Right ventricle myocardium superior (tissue), 1 donor: ENCODE results near the gene FAM217A. TPM values are rescaled to one million over a fixed set of nuclear protein-coding genes. Genes with fewer than 3 reads are reported as not detected.
"Not testable (repeated sequence)": the region's sequence is repeated elsewhere in the genome, so short reads cannot be mapped to it uniquely, and the experiment has no call there.

Experiments
- ATAC-seq: fragments of 200-7000 bp; cut with Tn5 transposase; one replicate; pipeline ENCODE4 v1.9.1; 2020; ENCODE audit warnings: mild to moderate bottlenecking; ENCODE audit not compliant: poor library complexity
- DNase-seq: peaks from one replicate; pipeline ENCODE4 v3.0.0-alpha.2; 2020
- intact Hi-C: fragments of 100-400 bp; cut with DNase I; formaldehyde crosslinking; loops from one replicate; pipeline ENCODE4 v1.11.2; 2022
- long read RNA-seq: library from polyadenylated mRNA; unstranded; transcript quantifications from one replicate; pipeline ENCODE4 v2.0.0, GENCODE V29; 2021
- total RNA-seq: library from RNA; stranded (reverse); fragmentation: NEBNext Ultra II Directional; extraction: Animal tissue kit (Norgen Biotek cat#: 25700); gene quantifications from one replicate; pipeline ENCODE4 v1.2.1, GENCODE V29; 2021
- donor health status: DM: no; HTN: yes; CAD: no; lungs with severe emphysema.

The FAM217A gene, protein sequence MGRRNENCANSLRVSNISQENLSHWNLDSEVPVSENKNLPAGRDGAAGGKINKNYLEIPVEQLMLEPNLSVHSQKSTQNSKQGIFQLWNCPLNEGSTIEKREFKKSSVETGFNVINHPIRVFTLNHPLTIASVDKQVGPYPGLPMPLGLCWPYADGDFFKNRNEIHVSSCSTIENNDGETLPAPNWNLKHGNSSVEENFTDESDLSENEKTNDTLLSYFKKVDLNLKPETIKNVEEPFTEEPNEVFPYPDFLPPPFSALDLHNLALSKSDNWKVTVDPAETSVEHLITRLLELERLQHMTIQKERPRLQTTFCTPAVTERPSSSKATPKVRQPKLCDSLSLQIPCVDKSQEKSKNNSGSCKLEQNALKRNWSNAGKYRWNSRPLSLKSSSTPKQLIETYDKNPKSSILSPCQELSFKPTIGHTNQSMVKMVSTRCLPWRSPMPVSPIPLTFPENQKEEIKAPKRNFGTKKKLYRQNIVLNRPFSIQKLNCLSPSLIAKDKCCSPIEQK
- total RNA-seq, result not detected
- long read RNA-seq, result 0 reads

DNA sequence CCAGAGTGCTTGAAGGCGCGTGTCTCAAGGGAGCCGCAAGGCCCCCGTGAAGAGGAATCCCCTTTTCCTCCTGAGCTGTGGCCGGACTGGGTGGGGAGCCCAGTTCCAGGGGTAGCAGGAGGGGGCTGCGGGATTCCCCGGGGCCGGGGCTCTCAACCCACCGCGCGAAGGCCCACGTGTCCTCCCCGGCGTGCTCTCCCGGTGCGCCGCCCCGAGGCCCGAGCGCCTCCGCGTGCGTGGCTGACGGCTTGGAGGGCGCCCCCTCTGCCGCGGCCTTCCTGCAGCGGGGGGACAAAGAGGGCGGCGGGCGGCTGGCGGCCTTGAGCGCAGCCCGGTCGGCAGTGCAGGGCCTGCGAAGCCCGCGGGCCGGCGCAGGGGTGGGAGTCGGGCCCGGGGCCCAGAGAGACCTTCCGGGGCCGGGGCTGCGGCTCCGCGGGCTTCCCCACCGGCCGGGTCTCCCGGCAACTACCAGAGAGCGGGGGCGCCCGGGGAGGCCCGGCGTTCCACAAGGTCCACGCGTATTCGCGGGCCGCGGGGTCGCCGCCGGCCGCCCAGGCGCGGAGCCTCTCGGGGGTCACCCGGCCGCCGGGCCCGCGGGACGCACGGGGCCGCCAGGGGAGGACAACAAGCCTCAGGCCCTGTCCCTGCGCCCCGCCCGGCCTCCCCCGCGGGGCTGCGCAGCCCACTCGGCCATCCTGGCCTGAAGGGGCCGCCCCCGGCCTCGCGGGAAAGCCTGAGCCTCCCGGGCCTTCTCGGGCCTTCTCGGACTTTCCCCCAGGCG lies at the start of gene FAM217A:
Gene FAM217A (minus strand): TSS at position 447 of the 781 bp plus-strand sequence. CDS start 1,723 bp downstream, outside the sequence.
- DNase-seq (no peak), ATAC-seq (no peak)
- intact Hi-C loops, result no loop called here

DNA sequence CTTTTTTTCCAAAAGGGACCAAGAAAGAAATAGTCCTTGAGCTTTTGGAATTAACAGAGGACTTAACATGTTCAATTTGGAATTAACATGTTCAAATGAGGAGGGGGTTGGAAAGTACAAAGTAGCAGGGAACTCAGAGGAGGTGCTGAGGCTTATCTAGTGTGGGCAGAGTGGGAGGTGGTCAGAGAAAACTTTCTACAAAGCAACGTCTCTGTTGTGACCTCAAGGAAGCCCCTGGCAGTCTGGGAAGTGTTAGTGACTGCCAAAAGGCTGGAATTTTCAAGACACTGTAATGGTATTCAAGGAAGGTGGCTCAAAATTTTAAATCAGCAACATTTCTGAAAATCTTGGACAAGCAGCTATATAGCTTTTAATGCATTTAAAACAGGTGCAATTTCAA lies 49.1 kb upstream of the FAM217A start:
- DNase-seq (no peak), ATAC-seq (no peak)
- intact Hi-C loops, result loop anchor here (10.0 kb wide), 1 partner anchor 63 kb away; no protein-coding TSS in a partner anchor

DNA sequence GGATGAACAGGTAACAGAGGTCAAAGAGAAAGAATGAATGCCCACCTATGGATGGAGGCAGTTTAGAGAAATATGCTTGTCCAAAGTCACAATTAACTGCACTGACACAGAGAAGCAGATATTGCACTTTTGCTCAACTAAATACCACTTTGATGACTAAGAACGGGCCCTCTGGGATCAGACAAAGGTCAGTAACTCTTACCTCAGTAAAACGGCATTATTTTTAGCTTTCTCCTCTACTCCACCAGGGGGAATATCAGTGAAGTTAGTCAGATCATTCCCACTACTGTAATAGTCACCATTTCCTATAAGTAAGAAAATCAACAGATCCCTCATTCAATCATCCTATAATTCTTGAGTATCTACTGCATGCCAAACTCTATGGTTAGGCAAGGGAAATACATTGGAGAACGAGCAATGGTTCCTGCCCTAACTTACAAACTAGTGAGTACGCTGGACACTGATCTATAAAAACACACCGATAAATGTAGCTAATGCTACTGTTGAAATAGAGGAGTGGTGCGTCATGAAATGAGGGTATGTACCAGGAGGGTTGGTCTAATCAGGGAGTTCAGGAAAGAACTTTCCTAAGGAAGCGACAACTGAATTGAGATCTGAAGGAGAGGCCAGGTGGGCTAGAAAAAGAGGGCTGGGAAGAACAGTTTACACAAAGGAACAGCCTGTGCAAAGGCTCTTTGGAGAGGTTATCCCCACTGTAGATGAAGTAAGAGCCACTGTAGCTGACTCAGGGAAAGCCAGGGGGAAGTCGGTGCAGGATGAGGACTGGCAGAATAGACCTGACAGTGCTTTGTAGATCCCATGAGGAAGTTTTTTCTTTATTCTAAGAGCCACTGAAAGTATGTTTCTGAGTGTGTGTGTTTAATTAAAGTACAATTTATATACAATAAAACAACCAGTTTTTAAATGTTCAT lies 47.3 kb upstream of the FAM217A start:
- DNase-seq (no peak), ATAC-seq (peak; percentile 63)
- intact Hi-C loops, result loop anchor here (10.0 kb wide), 1 partner anchor 61 kb away; no protein-coding TSS in a partner anchor

DNA sequence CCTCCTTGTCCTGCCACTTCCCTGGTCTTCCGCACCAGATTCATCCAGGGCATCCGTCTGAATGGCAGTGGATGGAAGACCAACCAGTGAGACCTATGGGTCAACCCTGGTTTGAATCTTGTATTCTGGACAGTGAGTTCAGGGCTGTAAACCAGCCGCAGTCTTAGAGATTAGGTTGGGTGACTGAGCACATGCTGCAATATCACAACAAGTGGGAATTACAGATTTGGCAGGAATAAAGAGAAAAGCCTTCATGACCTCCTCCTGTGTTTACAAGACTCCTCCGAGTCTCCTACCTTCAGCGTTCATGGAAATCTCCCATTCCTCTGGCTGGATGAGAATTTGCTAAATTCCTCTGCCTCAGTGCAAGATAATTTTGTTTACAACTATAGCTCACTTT lies 46.6 kb upstream of the FAM217A start:
- ATAC-seq, result peak; percentile 20
- no peak for DNase-seq
- intact Hi-C loops, result loop anchor here (10.0 kb wide), 1 partner anchor 61 kb away; no protein-coding TSS in a partner anchor

DNA sequence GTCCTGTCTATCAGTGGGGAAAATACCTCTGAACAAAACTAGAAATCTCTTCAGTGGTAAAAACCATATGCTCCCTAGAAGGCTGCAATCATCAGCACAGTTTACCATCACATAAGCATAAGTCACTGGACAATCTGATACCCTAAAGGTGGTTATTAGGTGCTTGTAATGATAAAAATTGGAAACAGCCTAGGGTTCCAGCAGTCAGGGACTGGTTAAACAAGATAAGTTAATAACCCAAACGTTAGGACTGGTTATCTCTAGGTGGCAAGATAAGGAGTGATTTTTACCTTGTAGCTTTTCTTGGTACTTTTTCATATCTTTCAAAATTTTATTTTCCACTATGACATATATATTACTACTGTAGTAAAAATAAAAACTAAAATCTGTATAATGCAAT lies 45.4 kb upstream of the FAM217A start:
- intact Hi-C loops, result loop anchor here (10.0 kb wide), 1 partner anchor 60 kb away; no protein-coding TSS in a partner anchor
- ATAC-seq (no peak), DNase-seq (no peak)

DNA sequence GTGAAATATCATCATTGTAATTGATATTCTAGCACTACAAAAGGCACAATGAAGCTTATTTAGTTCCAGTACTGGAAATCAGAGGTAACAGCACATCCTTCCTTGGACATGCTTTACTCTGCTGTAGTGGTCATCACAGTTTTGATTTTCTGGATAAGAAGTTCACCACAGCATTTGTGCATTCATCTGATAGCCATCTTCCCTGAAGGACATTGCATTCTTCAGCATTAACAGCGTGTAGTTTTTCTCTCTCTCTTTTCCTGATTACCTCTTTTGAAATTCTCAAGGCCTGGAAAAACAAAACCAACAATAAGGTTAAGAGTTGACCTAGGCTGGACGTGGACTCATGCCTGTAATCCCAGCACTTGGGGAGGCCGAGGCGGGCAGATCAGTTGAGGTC lies 36.8 kb upstream of the FAM217A start:
- no peak for DNase-seq
- no peak for ATAC-seq
- intact Hi-C loops, result no loop called here

DNA sequence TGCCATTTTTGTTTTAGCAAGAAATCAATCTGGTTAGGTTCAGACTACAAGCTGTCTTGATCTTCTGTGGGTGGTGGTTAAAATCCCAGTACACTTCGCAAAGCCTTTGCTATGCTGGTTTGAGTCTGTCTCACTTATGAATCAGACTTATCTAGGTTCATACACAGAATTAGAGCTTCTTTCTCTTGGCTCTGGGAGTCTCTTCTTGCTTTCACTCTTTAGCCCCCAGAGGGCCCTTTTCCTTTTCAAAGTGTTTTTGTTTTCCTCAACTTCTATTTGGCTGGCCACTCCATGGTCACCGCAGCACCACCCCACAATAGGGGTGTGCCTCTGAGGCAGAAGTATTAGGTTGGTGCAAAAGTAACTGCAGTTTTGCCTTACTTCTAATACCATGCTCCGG lies 35.2 kb upstream of the FAM217A start:
- ATAC-seq (no peak), DNase-seq (no peak)
- intact Hi-C loops, result no loop called here

DNA sequence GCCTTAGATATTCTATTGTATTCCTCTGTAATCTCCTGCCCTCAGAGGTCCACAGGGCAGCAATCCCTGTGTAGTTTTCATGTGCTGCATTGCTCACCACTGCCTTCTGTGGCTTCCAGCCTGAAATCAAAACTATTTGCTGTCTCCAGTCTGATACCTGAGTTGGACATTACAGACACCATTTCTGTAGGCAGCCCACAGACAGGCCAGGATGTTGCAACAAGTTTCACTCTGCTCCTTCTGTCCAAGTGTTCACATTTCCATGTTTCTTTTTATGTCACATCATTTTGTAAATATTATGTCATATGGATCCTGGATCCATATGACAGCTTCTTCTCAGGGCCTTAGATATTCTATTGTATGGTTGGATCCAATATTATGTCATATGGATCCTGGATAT lies 34.7 kb upstream of the FAM217A start:
- DNase-seq (no peak), ATAC-seq (no peak)

DNA sequence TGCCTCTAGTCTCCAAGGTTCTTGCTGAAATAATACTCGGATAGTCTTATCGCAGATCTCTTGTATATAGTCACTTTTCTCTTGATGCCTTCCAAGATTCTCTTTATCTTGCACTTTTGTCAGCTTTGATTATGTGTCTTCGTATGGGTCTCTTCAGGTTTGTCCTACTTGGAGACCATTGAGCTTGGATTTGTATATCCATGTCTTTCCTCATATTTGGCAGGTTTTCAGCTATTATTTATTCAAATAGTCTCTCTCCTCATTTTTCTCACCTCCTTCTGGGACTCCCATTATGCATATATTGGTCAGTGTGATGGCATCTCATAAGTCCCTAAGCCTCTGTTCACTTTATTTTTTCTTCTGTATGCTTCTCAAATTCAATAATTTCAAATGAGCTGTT lies 33.4 kb upstream of the FAM217A start:
- no peak for ATAC-seq
- intact Hi-C loops, result no loop called here

More for the DNA sequence above, 34.7 kb upstream of the FAM217A start:
- intact Hi-C loops, result no loop called here

DNA sequence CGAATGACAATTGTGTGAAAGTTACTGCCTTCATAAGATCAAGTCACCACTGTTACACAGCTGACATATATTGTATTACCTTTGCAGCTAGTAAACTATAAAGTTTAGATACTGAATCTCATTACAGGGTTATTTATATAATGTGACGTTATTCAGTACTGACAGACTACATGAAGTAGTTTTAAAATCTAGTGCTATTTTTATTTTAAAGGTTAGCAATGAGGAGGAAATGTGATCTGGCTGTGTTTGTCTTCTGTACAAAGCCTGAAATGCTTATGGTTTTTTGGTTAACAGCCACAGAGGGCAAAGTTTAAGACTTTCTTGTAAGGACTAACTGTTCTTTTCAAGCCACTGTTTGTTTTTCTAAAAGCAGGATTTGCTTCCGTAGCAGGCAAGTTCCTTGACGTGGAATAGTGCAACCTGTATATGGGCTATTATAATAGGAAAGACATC lies 30.5 kb upstream of the FAM217A start:
- DNase-seq, intact Hi-C loops: not testable (repeated sequence)
- peak; percentile 71 for ATAC-seq

More for the DNA sequence above, 33.4 kb upstream of the FAM217A start:
- no peak for DNase-seq

DNA sequence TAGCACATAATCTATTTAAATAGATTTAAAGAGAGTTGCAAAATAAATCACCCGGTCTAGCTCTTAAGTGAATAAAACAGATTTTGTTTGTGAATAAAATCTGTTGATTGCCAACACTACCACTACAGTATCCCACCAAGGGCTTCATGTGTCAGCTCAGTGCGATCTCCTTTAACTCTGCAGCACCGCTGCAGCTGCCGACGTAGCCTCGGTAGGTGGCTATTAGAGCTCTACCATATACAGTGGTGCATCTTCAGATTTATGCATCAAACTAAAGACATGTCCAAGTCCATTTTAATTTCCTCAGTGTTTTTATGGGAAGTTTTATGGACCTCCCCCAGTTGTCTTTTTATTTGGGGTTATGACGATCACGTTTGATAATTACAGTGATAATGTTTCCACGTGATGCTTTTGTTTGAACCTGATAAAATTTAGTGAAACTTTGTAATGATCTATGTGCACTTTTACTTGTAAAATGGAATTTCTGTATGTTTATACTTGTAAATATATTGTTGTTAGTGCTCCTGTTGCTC lies 29.7 kb upstream of the FAM217A start:
- DNase-seq (no peak), ATAC-seq (no peak)
- intact Hi-C loops, result no loop called here

DNA sequence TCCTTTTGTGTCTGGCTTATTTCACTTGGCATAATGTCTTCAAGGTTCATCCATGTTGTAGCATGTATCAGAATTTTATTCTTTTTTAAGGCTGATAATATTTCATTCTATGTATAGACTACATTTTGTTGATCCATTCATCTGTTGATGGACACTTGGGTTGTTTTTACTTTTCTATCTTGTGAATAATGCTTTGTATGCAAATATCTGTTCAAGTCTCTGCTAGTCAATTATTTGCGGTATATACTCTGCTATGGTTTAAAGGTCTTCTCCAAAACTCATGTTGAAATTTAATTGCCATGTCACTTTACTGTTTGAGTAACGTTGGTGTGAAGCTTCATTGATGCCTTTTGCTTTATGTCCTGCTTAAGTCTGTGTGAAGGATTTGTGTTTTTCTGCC lies 28.9 kb upstream of the FAM217A start:
- ATAC-seq, result no peak

DNA sequence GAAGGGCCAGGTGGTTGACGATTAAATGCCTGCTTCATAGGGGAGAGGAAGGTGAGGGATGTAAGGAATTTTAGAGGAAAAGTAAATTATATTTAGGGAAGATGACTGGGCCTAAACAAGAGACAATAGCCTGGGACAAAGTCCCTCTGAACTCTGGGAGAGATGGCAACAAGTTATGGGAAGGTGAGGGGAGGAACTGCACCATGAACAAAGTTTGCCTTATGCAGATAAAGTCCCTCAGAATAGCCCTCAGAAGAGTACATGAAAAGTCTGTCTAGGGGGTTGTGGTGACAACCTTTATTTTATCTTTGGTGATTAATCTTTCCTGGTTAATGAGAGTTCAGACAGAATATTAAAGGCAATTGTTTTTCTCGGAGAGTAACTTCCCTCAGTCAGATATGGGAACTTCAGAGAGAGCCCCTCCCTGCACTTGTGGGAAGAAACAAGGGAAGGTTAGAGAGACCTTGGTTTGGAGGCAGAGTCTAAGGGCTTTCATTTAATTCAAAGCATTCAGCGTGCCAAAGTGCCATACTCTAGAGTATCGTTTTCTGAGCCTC lies 27.1 kb upstream of the FAM217A start:
- intact Hi-C loops, result no loop called here
- DNase-seq (no peak), ATAC-seq (no peak)

More for the DNA sequence above, 28.9 kb upstream of the FAM217A start:
- DNase-seq, result no peak
- intact Hi-C loops, result no loop called here

DNA sequence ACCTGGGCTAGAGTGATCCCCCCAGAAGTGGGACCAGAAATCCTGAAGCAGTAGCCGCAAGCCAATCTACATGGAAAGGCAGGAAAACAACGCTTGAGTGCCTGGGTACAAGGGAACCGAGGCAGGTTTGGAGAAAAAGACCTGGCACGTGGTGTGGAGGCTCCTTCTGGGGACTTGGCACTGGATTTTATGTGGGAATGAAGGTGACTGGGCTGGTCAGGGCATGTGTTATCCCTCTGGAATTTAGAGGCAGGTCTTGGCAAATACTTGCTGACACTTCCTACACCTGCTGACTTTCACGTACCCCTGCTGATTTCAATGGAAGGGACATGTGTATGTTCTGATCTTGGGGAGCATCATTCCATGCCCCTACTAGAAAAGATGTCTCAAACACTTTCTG lies 25.0 kb upstream of the FAM217A start:
- ATAC-seq (no peak), DNase-seq (no peak)
- intact Hi-C loops, result no loop called here

DNA sequence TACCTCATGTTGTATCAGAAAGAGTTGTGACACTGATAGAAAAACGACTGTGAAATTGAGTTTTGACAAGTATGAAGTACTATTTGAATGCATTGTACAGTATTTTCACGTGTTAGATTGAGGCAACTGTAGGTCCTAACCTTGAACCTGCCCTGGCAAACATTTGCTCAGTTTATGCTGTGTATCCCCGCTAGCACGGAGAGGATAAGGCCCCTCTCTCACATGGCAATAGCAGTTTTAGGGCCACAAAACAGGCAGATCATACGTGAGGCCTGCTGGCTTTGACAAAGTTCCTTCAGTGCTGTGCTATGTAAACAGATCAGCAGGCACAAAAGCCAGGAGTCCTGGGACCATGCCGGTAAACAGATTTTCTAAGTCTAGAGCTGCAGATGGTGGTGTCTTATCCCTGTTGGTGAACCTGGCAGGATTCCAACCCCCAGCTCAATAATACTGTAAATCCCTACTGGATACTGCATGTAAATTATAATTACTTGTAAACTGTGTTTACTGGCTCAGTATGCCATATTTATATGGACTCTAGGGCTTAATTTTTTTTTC lies 23.8 kb upstream of the FAM217A start:
- intact Hi-C loops, result no loop called here
- ATAC-seq (no peak), DNase-seq (no peak)

DNA sequence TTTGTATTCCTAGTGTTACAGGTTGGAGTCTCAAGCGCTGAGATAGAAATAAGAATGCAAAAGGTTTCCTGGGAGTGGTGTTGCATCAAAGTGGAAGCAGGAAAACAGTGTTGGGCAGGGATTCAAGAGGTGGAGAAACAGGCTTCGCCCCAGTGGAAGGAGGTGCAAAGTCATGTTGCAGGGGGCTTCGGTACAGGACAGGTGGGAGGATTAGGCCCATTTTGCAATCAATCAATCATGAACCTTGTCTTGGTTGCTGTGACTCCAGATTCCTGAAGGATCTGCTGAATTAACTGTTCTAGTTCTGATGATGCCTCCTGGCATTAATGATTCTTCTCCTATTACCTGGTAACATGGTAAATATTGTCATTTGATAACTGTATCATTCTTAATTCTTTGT lies 22.4 kb upstream of the FAM217A start:
- ATAC-seq, result no peak
- intact Hi-C loops, result no loop called here
- DNase-seq, result no peak

DNA sequence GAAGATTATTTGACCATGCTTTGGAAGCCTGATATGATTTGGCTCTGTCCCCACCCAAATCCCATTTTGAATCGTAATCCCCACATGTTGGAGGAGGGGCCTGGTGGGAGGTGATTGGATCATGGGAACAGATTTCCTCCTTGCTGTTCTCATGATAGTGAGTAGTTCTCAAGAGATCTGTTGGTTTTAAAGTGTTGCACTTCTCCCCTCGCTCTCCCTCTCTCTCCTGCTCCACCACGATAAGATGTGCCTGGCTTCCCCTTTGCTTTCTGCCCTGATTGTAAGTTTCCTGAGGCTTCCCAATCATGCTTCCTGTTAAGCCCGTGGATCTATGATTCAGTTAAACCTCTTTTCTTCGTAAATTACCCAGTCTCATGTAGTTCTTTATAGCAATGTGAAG lies 21.7 kb upstream of the FAM217A start:
- no peak for ATAC-seq
- intact Hi-C loops, result no loop called here
- DNase-seq, result no peak

DNA sequence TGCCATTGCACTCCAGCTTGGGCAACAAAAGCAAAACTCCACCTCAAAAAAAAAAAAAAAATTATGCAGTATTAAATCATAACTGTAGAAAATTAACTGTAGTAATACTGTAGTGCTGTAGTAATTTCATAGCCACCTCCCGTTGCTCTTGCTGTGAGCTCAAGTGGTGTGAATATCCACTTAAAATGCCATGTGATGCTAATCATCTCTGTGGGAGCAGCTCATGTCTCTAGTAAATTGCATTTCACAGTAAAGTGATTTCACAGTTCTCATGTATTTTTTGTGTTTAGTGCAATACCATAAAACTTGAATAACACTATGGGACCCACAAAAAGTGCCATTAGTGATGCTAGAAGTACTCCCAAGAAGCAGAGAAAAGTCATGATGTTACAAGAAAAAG lies 14.4 kb upstream of the FAM217A start:
- ATAC-seq, result no peak
- intact Hi-C loops, result no loop called here

More for the DNA sequence above, 14.4 kb upstream of the FAM217A start:
- no peak for DNase-seq
